WTC11 (cell line): Measurements from ENCODE around the gene MUC6. TPM values are rescaled to one million over a fixed set of nuclear protein-coding genes. Genes with fewer than 3 reads are reported as not detected.

Source experiments
- ATAC-seq: fragments of 200-7000 bp; cut with Tn5 transposase; 2 replicates; pipeline ENCODE4 v1.10.0; 2021; ENCODE audit warnings: mild to moderate bottlenecking, moderate library complexity
- CTCF ChIA-PET: fragments of 300-600 bp; sonication (Branson Sonifier 250); formaldehyde crosslinking; loops from one replicate; lab custom pipeline; 2021; ENCODE audit warnings: antibody characterized with exemption; lab: Charles Lee
- POLR2A ChIA-PET: fragments of 350-600 bp; sonication (Branson Sonifier 250); formaldehyde crosslinking; loops from one replicate; lab custom pipeline; 2021; ENCODE audit warnings: antibody characterized with exemption; lab: Charles Lee
- DNase-seq: peaks from one replicate; pipeline ENCODE4 v3.0.0; 2021; ENCODE audit warnings: low spot score
- H3K27ac Mint-ChIP-seq: 2 replicates; pipeline ENCODE4 v1.8.0; 2021; ENCODE audit warnings: mixed read lengths
- H3K27me3 Mint-ChIP-seq: 2 replicates; pipeline ENCODE4 v1.8.0; 2021; ENCODE audit warnings: low read depth, mild to moderate bottlenecking, moderate library complexity, mixed read lengths
- H3K36me3 Mint-ChIP-seq: 2 replicates; pipeline ENCODE4 v1.8.0; 2021; ENCODE audit warnings: mixed read lengths
- H3K4me1 Mint-ChIP-seq: 2 replicates; pipeline ENCODE4 v1.8.0; 2022; ENCODE audit warnings: mixed read lengths
- H3K4me3 Mint-ChIP-seq: 2 replicates; pipeline ENCODE4 v1.8.0; 2021; ENCODE audit warnings: mild to moderate bottlenecking, moderate library complexity, mixed read lengths
- H3K9me3 Mint-ChIP-seq: 2 replicates; pipeline ENCODE4 v1.8.0; 2021; ENCODE audit warnings: mixed read lengths
- ATF2 ChIP-seq: sonication (generic); formaldehyde crosslinking; IDR thresholded peaks from 2 replicates; pipeline ENCODE4 v1.8.1; 2022; ENCODE audit warnings: low read depth, missing genetic modification reagents, borderline replicate concordance
- CDX4 ChIP-seq: fragments of 250-450 bp; sonication (Bioruptor Pico); IDR thresholded peaks from 2 replicates; pipeline ENCODE4 v1.9.0; 2021; ENCODE audit warnings: moderate library complexity, mild to moderate bottlenecking, inconsistent platforms, borderline replicate concordance
- JAZF1 ChIP-seq: fragments of 250-450 bp; sonication (Bioruptor Pico); IDR thresholded peaks from 2 replicates; pipeline ENCODE4 v1.9.0; 2021; ENCODE audit warnings: moderate library complexity, mild to moderate bottlenecking, inconsistent platforms
- KAT7 ChIP-seq: sonication (generic); formaldehyde crosslinking; IDR thresholded peaks from 2 replicates; pipeline ENCODE4 v1.8.1; 2023; ENCODE audit warnings: missing genetic modification reagents, mild to moderate bottlenecking, borderline replicate concordance
- MAX ChIP-seq: sonication (generic); formaldehyde crosslinking; IDR thresholded peaks from 2 replicates; pipeline ENCODE4 v1.8.0; 2022; ENCODE audit warnings: mild to moderate bottlenecking, missing genetic modification reagents
- NFATC4 ChIP-seq: fragments of 250-450 bp; sonication (Bioruptor Pico); IDR thresholded peaks from 2 replicates; pipeline ENCODE4 v1.9.0; 2021; ENCODE audit warnings: mild to moderate bottlenecking
- NR1H2 ChIP-seq: sonication (generic); formaldehyde crosslinking; IDR thresholded peaks from 2 replicates; pipeline ENCODE4 v1.9.0; 2021; ENCODE audit warnings: mild to moderate bottlenecking, moderate library complexity, missing genetic modification reagents
- PREB ChIP-seq: sonication (generic); formaldehyde crosslinking; IDR thresholded peaks from 2 replicates; pipeline ENCODE4 v1.8.1; 2022; ENCODE audit warnings: mild to moderate bottlenecking, missing genetic modification reagents, moderate library complexity, borderline replicate concordance
- PRRX2 ChIP-seq: fragments of 250-450 bp; sonication (Bioruptor Pico); IDR thresholded peaks from 2 replicates; pipeline ENCODE4 v1.8.0; 2021; ENCODE audit warnings: mild to moderate bottlenecking
- SMAD3 ChIP-seq: sonication (generic); formaldehyde crosslinking; IDR thresholded peaks from 2 replicates; pipeline ENCODE4 v1.8.0; 2022; ENCODE audit warnings: missing genetic modification reagents, mild to moderate bottlenecking, borderline replicate concordance
- SMAD4 ChIP-seq: sonication (generic); formaldehyde crosslinking; IDR thresholded peaks from 2 replicates; pipeline ENCODE4 v1.8.0; 2022; ENCODE audit warnings: mild to moderate bottlenecking, missing genetic modification reagents
- SOX15 ChIP-seq: fragments of 250-450 bp; sonication (Bioruptor Pico); IDR thresholded peaks from 2 replicates; pipeline ENCODE4 v1.9.0; 2021; ENCODE audit warnings: mild to moderate bottlenecking
- SP1 ChIP-seq: sonication (generic); formaldehyde crosslinking; conservative IDR thresholded peaks from 2 replicates; pipeline ENCODE4 v1.8.1; 2022; ENCODE audit warnings: missing genetic modification reagents
- TEAD1 ChIP-seq: sonication (generic); formaldehyde crosslinking; IDR thresholded peaks from 2 replicates; pipeline ENCODE4 v1.8.0; 2022; ENCODE audit warnings: mild to moderate bottlenecking, missing genetic modification reagents
- ZNF121 ChIP-seq: sonication (generic); formaldehyde crosslinking; IDR thresholded peaks from 2 replicates; pipeline ENCODE4 v1.8.0; 2023; ENCODE audit warnings: missing genetic modification reagents
- ZNF219 ChIP-seq: sonication (generic); formaldehyde crosslinking; IDR thresholded peaks from 2 replicates; pipeline ENCODE4 v1.8.0; 2023; ENCODE audit warnings: missing genetic modification reagents, mild to moderate bottlenecking, borderline replicate concordance
- ZNF423 ChIP-seq: fragments of 250-450 bp; sonication (Bioruptor Pico); IDR thresholded peaks from 2 replicates; pipeline ENCODE4 v2.1.2; 2022; ENCODE audit warnings: mild to moderate bottlenecking, moderate library complexity
- ZSCAN18 ChIP-seq: fragments of 250-450 bp; sonication (Bioruptor Pico); IDR thresholded peaks from 2 replicates; pipeline ENCODE4 v2.1.2; 2022; ENCODE audit warnings: mild to moderate bottlenecking, moderate library complexity
- total RNA-seq: library from RNA; stranded (reverse); gene quantifications from 3 replicates; pipeline ENCODE4 v1.2.3, GENCODE V29; 2021

The MUC6 gene
- total RNA-seq, 1 experiment from 2014 or later = 0.13 TPM

GRCh38 chr11:996681-997080 is 39.8 kb downstream of the MUC6 start (continued):
- TF ChIP-seq PRRX2 (CRISPR knock-in tag) (no peak), SOX15 (no peak), SMAD3 (CRISPR knock-in tag) (no peak), TEAD1 (CRISPR knock-in tag) (no peak), KAT7 (CRISPR knock-in tag) (no peak)

GRCh38 chr11:995752-996420 is 40.6 kb downstream of the MUC6 start:
- TF ChIP-seq ZNF423 (CRISPR knock-in tag) = no peak
- no peak for TF ChIP-seq NFATC4 (CRISPR knock-in tag)
- TF ChIP-seq KAT7 (CRISPR knock-in tag) = no peak
- no peak for TF ChIP-seq CDX4 (CRISPR knock-in tag)
- TF ChIP-seq ZSCAN18 = no peak
- no peak for TF ChIP-seq PREB
- TF ChIP-seq MAX (CRISPR knock-in tag) = no peak
- no peak for TF ChIP-seq NR1H2 (CRISPR knock-in tag)
- no peak for TF ChIP-seq ZNF219 (CRISPR knock-in tag)
- TF ChIP-seq SMAD4 (CRISPR knock-in tag) = no peak
- TF ChIP-seq JAZF1 (CRISPR knock-in tag) = no peak
- no peak for TF ChIP-seq SP1 (CRISPR knock-in tag)
- POLR2A ChIA-PET = no interaction called here
- no peaks in the 10 kb centered on the region for H3K4me1 Mint-ChIP-seq
- peak overlapping the region; percentile 84 for H3K27ac Mint-ChIP-seq
- no peak overlapping the region for H3K4me3 Mint-ChIP-seq
- CTCF ChIA-PET = no interaction called here
- no peak for DNase-seq
- peaks cover 34% of the 10 kb centered on the region for H3K36me3 Mint-ChIP-seq
- H3K9me3 Mint-ChIP-seq = peaks cover 4% of the 10 kb centered on the region
- H3K27me3 Mint-ChIP-seq = no peaks in the 10 kb centered on the region
- no peak for ATAC-seq

- Mint-ChIP-seq H3K36me3 (peaks cover 30% of the 10 kb centered on the region), H3K9me3 (peaks cover 4% of the 10 kb centered on the region), H3K4me3 (no peak overlapping the region), H3K27me3 (no peaks in the 10 kb centered on the region), H3K4me1 (no peaks in the 10 kb centered on the region), H3K27ac (peak overlapping the region; percentile 84)
- DNase-seq (no peak), ATAC-seq (no peak)
- POLR2A ChIA-PET = no interaction called here
- TF ChIP-seq ATF2 = no peak
- TF ChIP-seq ZNF121 (CRISPR knock-in tag) = no peak
- CTCF ChIA-PET = no interaction called here
Observed at GRCh38 chr11:995044-995751, 41.3 kb downstream of the MUC6 start.
